Hematopoietic multipotent progenitor cell (in vitro differentiated cells): ENCODE measurements around the gene PDILT. TPM values are rescaled to one million over a fixed set of nuclear protein-coding genes. Genes with fewer than 3 reads are reported as not detected.
"Not testable (repeated sequence)": the region's sequence is repeated elsewhere in the genome, so short reads cannot be mapped to it uniquely, and the experiment has no call there.

Experiments used
- DNase-seq, 3 donors: peaks; one replicate each; pipeline ENCODE4 v3.0.0-alpha.2; 2011 to 2015; ENCODE audit warnings: low read depth in 2 of 3, low spot score in 2 of 3
- total RNA-seq: library from RNA; depleted of rRNA; stranded (reverse); fragments of >200 nt; gene quantifications from one replicate; pipeline ENCODE4 v1.2.3, GENCODE V29; 2012

Gene PDILT
- total RNA-seq, 1 donor = not detected

GRCh38 chr16:20326321-20326720, 78.2 kb downstream of the PDILT start:
- no peak for DNase-seq

- DNase-seq = no peak
Measured at GRCh38 chr16:20325005-20325404, 79.5 kb downstream of the PDILT start.

GRCh38 chr16:20323591-20324117, 80.9 kb downstream of the PDILT start:
- DNase-seq = no peak

- no peak for DNase-seq
Measured at GRCh38 chr16:20322696-20323095, 81.8 kb downstream of the PDILT start.

GRCh38 chr16:20321671-20322070, 82.9 kb downstream of the PDILT start:
- no peak for DNase-seq

GRCh38 chr16:20321051-20321450, 83.5 kb downstream of the PDILT start:
- DNase-seq = not testable (repeated sequence)

GRCh38 chr16:20320592-20320991, 83.9 kb downstream of the PDILT start:
- DNase-seq = no peak

GRCh38 chr16:20320178-20320577, 84.4 kb downstream of the PDILT start:
- no peak for DNase-seq

GRCh38 chr16:20319406-20319805, 85.1 kb downstream of the PDILT start:
- DNase-seq = no peak

GRCh38 chr16:20318437-20318836, 86.1 kb downstream of the PDILT start:
- DNase-seq = no peak

- DNase-seq = no peak
Measured at GRCh38 chr16:20318006-20318405, 86.5 kb downstream of the PDILT start.

GRCh38 chr16:20317117-20317516, 87.4 kb downstream of the PDILT start:
- DNase-seq = no peak

GRCh38 chr16:20316715-20317114, 87.8 kb downstream of the PDILT start:
- DNase-seq = no peak

- DNase-seq = no peak
Measured at GRCh38 chr16:20315764-20316163, 88.8 kb downstream of the PDILT start.

GRCh38 chr16:20314575-20314974, 90.0 kb downstream of the PDILT start:
- no peak for DNase-seq

GRCh38 chr16:20313741-20314140, 90.8 kb downstream of the PDILT start:
- no peak for DNase-seq

- not testable (repeated sequence) for DNase-seq
Measured at GRCh38 chr16:20312536-20313095, 91.9 kb downstream of the PDILT start.

GRCh38 chr16:20311548-20311947, 93.0 kb downstream of the PDILT start:
- no peak for DNase-seq

GRCh38 chr16:20310421-20311395, 93.8 kb downstream of the PDILT start:
- no peak for DNase-seq

GRCh38 chr16:20309786-20310185, 94.8 kb downstream of the PDILT start:
- no peak for DNase-seq
